CD4-positive, alpha-beta T cell (primary cell): ENCODE measurements around the gene SIGLECL1. TPM values are rescaled to one million over a fixed set of nuclear protein-coding genes. Genes with fewer than 3 reads are reported as not detected.
"Not testable (repeated sequence)": the region's sequence is repeated elsewhere in the genome, so short reads cannot be mapped to it uniquely, and the experiment has no call there.

ENCODE experiments used
- ATAC-seq: fragments of 200-7000 bp; cut with Tn5 transposase; one replicate; pipeline ENCODE4 v1.10.0; 2022; ENCODE audit warnings: mild to moderate bottlenecking; ENCODE audit not compliant: poor library complexity
- CTCF ChIA-PET: fragments of 350-600 bp; sonication (Branson Sonifier 250); formaldehyde crosslinking; loops from one replicate; lab custom pipeline; 2021; ENCODE audit warnings: antibody characterized with exemption, inconsistent platforms; lab: Charles Lee
- POLR2A ChIA-PET: fragments of 350-600 bp; sonication (Branson Sonifier 250); formaldehyde crosslinking; loops from one replicate; lab custom pipeline; 2021; ENCODE audit warnings: antibody characterized with exemption, inconsistent platforms; lab: Charles Lee
- DNase-seq, 14 experiments: peaks; one replicate each; pipeline ENCODE4 v3.0.0-alpha.2; 2013 to 2020; ENCODE audit warnings: mixed read lengths in 2 of 14
- H3K27ac ChIP-seq, 2 donors: one replicate each; pipeline versions ENCODE4 v1.5.1 to v1.7.0; 2013; ENCODE audit warnings: low read length in 2 of 2, low read depth in 1 of 2, mild to moderate bottlenecking in 1 of 2
- H3K27me3 ChIP-seq, 2 experiments: 1 replicate in 1 of 2; 2 replicates in 1 of 2; pipeline versions ENCODE4 v1.6.1 to v1.7.0; 2013; ENCODE audit warnings: low read length in 2 of 2, control low read depth in 1 of 2, mild to moderate bottlenecking in 1 of 2, moderate library complexity in 1 of 2; ENCODE audit not compliant: insufficient read depth in 2 of 2, control insufficient read depth in 1 of 2
- H3K36me3 ChIP-seq: one replicate; pipeline ENCODE4 v1.6.1; 2013; ENCODE audit warnings: low read length, control low read depth; ENCODE audit not compliant: insufficient read depth
- H3K4me1 ChIP-seq: one replicate; pipeline ENCODE4 v1.6.1; 2013; ENCODE audit warnings: low read length, control low read depth; ENCODE audit not compliant: insufficient read depth
- H3K4me3 ChIP-seq: one replicate; pipeline ENCODE4 v1.5.1; 2013; ENCODE audit warnings: mild to moderate bottlenecking, low read length, moderate library complexity
- H3K9me3 ChIP-seq, 2 experiments: 1 replicate in 1 of 2; 2 replicates in 1 of 2; pipeline versions ENCODE4 v1.6.1 to v1.7.0; 2013; ENCODE audit warnings: low read length in 2 of 2, mild to moderate bottlenecking in 2 of 2, control low read depth in 1 of 2, moderate library complexity in 1 of 2; ENCODE audit not compliant: control insufficient read depth in 1 of 2, insufficient read depth in 1 of 2
- H3K27ac Mint-ChIP-seq: one replicate; pipeline ENCODE4 v1.8.0; 2020; ENCODE audit warnings: mixed read lengths
- H3K27me3 Mint-ChIP-seq: one replicate; pipeline ENCODE4 v1.8.0; 2021; ENCODE audit warnings: mixed read lengths
- H3K36me3 Mint-ChIP-seq: one replicate; pipeline ENCODE4 v1.8.0; 2021; ENCODE audit warnings: low read depth, mixed read lengths
- H3K4me1 Mint-ChIP-seq: one replicate; pipeline ENCODE4 v1.8.0; 2021; ENCODE audit warnings: low read depth, mixed read lengths
- H3K4me3 Mint-ChIP-seq: one replicate; pipeline ENCODE4 v1.8.0; 2020; ENCODE audit warnings: mild to moderate bottlenecking, mixed read lengths
- H3K9me3 Mint-ChIP-seq: one replicate; pipeline ENCODE4 v1.8.0; 2020; ENCODE audit warnings: mixed read lengths
- intact Hi-C, 2 experiments: fragments of 100-400 bp; cut with DNase I in 1 of 2; cut with micrococcal nuclease in 1 of 2; formaldehyde crosslinking; loops; one replicate each; pipeline versions ENCODE4 v1.15.1 to v1.9.0; 2023 to 2025; cut with DNase I, micrococcal nuclease
- total RNA-seq, 174 experiments: library from RNA in 2 of 174; stranded (reverse) in 2 of 174; gene quantifications; one replicate each; pipeline ENCODE4 v1.2.3 and lab custom pipeline; 2021 to 2026
- TF ChIP-seq, protein P1 (sequence below): fragments of 200-600 bp; IDR thresholded peaks from one replicate; pipeline ENCODE4 v1.8.0; 2022; ENCODE audit warnings: antibody characterized with exemption, mild to moderate bottlenecking

The SIGLECL1 gene
- total RNA-seq, 2 experiments from 2014 or later, result not detected

DNA sequence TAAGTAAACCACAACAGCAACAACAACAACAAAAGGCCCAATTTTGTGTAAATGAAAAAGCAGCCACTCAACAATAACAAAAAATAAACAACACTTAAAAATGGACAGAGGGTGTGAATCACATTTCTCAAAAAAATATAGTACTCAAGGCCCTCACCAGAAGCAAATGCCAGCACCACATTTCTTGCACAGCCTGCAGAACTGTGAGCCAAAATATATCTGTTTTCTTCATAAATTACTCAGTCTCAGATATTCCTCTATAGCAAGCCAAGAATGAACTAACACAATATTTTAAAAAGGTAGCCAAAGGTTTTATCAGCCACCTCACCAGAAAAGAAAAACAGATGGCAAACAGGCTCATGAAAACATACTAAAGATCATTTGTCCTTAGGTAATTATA, 29.9 kb upstream of the SIGLECL1 start:
- POLR2A ChIA-PET, result no interaction called here
- Histone ChIP-seq H3K4me3 (no peak overlapping the region), H3K27me3 (peaks cover 6 to 18% of the 10 kb centered on the region in 2 experiments), H3K36me3 (no peaks in the 10 kb centered on the region), H3K9me3 (peaks cover 0 to 4% of the 10 kb centered on the region in 2 experiments), H3K4me1 (no peaks in the 10 kb centered on the region), H3K27ac (no peak overlapping the region)
- CTCF ChIA-PET, result no interaction called here
- Mint-ChIP-seq H3K4me3 (no peak overlapping the region), H3K27me3 (peaks cover 42% of the 10 kb centered on the region), H3K4me1 (no peaks in the 10 kb centered on the region), H3K36me3 (no peaks in the 10 kb centered on the region), H3K27ac (no peak overlapping the region), H3K9me3 (no peaks in the 10 kb centered on the region)
- intact Hi-C loops, result no loop called here
- DNase-seq (no peak), ATAC-seq (no peak)
- TF ChIP-seq, protein P1, sequence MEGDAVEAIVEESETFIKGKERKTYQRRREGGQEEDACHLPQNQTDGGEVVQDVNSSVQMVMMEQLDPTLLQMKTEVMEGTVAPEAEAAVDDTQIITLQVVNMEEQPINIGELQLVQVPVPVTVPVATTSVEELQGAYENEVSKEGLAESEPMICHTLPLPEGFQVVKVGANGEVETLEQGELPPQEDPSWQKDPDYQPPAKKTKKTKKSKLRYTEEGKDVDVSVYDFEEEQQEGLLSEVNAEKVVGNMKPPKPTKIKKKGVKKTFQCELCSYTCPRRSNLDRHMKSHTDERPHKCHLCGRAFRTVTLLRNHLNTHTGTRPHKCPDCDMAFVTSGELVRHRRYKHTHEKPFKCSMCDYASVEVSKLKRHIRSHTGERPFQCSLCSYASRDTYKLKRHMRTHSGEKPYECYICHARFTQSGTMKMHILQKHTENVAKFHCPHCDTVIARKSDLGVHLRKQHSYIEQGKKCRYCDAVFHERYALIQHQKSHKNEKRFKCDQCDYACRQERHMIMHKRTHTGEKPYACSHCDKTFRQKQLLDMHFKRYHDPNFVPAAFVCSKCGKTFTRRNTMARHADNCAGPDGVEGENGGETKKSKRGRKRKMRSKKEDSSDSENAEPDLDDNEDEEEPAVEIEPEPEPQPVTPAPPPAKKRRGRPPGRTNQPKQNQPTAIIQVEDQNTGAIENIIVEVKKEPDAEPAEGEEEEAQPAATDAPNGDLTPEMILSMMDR, result no peak

DNA sequence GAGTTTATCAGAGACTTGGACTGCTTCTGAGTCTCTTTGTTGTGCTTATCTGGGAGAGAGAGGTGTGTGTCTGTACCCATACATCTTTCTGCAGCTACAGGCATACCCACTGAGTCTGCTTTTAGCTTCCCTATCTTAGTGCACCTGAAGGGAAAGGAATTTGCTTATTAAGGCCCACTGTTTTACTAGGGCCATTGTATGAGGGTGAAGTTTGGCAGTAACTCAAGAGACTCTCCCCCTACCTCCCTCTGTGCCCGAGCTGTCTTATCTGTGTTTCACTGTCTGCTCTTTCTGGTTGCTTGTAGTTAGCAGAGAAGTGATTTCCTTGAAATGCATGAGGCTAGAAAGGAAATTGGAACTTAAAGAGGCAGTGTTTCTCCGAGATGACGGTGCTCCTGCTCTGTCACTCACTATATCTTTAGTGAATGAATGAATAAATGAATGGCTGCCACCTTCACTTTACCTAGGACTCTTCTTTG, 26.7 kb upstream of the SIGLECL1 start:
- ATAC-seq (no peak), DNase-seq (no peak)
- no peak overlapping the region for H3K4me3 Mint-ChIP-seq
- CTCF ChIA-PET, result no interaction called here
- peaks cover 6 to 18% of the 10 kb centered on the region in 2 experiments for H3K27me3 ChIP-seq
- intact Hi-C loops, result no loop called here
- H3K9me3 ChIP-seq, result peaks cover 0 to 4% of the 10 kb centered on the region in 2 experiments
- no peak overlapping the region for H3K27ac ChIP-seq
- no peaks in the 10 kb centered on the region for H3K4me1 Mint-ChIP-seq
- no peak overlapping the region for H3K27ac Mint-ChIP-seq
- no peaks in the 10 kb centered on the region for H3K36me3 ChIP-seq
- H3K4me3 ChIP-seq, result no peak overlapping the region
- H3K36me3 Mint-ChIP-seq, result no peaks in the 10 kb centered on the region
- TF ChIP-seq, protein P1, result no peak
- H3K27me3 Mint-ChIP-seq, result peaks cover 70% of the 10 kb centered on the region
- POLR2A ChIA-PET, result no interaction called here
- H3K4me1 ChIP-seq, result no peaks in the 10 kb centered on the region
- H3K9me3 Mint-ChIP-seq, result no peaks in the 10 kb centered on the region

DNA sequence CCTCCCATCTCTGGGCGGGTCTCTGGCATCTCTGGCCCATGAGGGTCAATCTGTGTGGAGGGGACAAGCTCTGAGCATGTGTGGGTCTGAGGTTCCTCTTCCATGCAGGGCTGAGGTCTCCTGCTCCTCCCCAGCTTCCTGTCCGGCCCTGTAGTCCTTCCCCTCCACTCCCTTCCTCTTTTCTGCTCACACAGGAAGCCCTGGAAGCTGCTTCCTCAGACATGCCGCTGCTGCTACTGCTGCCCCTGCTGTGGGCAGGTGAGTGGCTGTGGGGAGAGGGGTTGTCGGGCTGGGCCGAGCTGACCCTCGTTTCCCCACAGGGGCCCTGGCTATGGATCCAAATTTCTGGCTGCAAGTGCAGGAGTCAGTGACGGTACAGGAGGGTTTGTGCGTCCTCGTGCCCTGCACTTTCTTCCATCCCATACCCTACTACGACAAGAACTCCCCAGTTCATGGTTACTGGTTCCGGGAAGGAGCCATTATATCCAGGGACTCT, 25.9 kb upstream of the SIGLECL1 start, which contains the start of gene CD33:
CD33 (plus strand) TSS at position 183 of the 496 bp plus-strand sequence; CDS start at position 222, 39 bp downstream.
- H3K4me3 Mint-ChIP-seq, POLR2A ChIA-PET, intact Hi-C loops, H3K9me3 ChIP-seq, H3K4me1 ChIP-seq, CTCF ChIA-PET, H3K9me3 Mint-ChIP-seq, ATAC-seq, H3K27ac ChIP-seq, H3K36me3 Mint-ChIP-seq, H3K4me1 Mint-ChIP-seq, H3K36me3 ChIP-seq, H3K27ac Mint-ChIP-seq: not testable (repeated sequence)
- DNase-seq, result peak in 2 of 14 experiments; percentile 26 to 38
- Histone ChIP-seq H3K27me3 (peaks cover 6 to 18% of the 10 kb centered on the region in 2 experiments), H3K4me3 (peak within 1 kb of the TSS; percentile 21)
- peaks cover 70% of the 10 kb centered on the region for H3K27me3 Mint-ChIP-seq

DNA sequence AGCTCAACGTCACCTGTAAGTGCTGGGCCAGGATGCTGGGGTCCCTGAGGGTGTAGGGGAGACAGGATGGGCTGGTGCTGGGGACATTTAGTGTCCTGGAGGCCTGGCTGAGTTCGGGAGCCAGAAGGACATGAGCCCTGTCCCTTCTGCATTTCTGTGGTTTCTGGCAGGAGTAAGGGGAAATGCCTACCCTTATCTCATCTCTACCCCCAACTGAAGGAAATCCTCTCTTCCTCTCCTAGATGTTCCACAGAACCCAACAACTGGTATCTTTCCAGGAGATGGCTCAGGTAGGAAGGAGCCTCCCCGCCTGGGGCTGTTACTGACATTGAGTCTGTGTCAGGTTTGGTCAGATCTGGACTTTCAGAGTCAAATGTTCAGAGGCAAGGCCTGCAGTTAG, 24.8 kb upstream of the SIGLECL1 start:
- POLR2A ChIA-PET, result no interaction called here
- no peak overlapping the region for H3K4me3 Mint-ChIP-seq
- no peaks in the 10 kb centered on the region for H3K4me1 ChIP-seq

More for the DNA sequence above, 24.8 kb upstream of the SIGLECL1 start:
- CTCF ChIA-PET, result no interaction called here
- Mint-ChIP-seq H3K27me3 (peaks cover 70% of the 10 kb centered on the region), H3K9me3 (no peaks in the 10 kb centered on the region), H3K4me1 (no peaks in the 10 kb centered on the region), H3K27ac (no peak overlapping the region), H3K36me3 (no peaks in the 10 kb centered on the region)
- TF ChIP-seq, protein P1, result no peak
- Histone ChIP-seq H3K27ac (no peak overlapping the region), H3K9me3 (peaks cover 0 to 4% of the 10 kb centered on the region in 2 experiments), H3K36me3 (no peaks in the 10 kb centered on the region), H3K4me3 (peak overlapping the region; percentile 21), H3K27me3 (peaks cover 0 to 18% of the 10 kb centered on the region in 2 experiments)
- ATAC-seq (no peak), DNase-seq (no peak)
- intact Hi-C loops, result no loop called here
